DMS 273 (cell line): ENCODE measurements around the gene TBC1D30.
A peak's percentile ranks its signal among the peaks of the same experiment; 100 is the strongest.
"Not testable (repeated sequence)": the region's sequence is repeated elsewhere in the genome, so short reads cannot be mapped to it uniquely, and the experiment has no call there.

Source experiments
- DNase-seq: peaks from one replicate; lab custom pipeline; 2025; ENCODE audit not compliant: unreplicated experiment; lab: John Stamatoyannopoulos, UW

TBC1D30 gene

DNA sequence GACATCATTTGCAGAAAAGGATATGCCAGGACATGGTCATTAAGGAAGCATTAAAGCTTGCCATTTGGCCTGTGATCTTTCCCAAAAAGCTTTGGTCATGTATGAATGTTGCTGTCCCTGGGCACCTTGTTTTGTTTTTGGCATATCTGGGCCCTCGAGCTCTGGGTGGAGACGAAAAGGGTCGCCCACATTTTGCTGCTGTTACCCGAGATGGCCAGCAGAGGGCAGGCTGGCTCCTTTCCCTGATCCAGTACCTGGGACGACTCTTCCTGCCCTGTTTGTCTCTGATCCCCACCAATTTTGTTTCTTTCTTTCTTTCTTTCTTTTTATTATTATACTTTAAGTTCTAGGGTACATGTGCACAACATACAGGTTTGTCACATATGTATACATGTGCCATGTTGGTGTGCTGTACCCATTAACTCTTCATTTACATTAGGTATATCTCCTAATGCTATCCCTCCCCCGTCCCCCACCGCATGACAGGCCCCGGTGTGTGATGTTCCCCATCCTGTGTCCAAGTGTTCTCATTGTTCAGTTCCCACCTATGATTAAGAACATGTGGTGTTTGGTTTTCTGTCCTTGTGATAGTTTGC lies 22.2 kb upstream of the TBC1D30 start:
- peak; percentile 69 for DNase-seq

DNA sequence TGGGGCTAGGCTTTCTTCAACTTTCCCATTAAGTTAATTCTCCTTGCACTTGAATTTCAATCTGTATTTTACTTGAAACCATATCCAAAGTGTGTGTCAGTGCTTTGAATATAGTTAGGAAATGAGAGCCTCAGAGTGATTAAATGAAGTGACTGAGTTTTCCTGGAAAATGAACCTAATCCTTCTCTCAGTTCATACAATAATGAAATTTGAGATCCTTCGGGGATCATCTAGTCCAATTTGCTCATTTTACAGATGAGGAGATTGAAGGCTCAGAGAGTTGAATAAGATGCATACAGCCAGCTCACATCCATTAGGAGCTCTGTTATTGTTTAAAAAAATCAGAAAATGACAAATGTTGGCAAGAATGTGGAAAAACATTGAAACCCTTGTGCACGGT lies 18.3 kb upstream of the TBC1D30 start:
- no peak for DNase-seq

DNA sequence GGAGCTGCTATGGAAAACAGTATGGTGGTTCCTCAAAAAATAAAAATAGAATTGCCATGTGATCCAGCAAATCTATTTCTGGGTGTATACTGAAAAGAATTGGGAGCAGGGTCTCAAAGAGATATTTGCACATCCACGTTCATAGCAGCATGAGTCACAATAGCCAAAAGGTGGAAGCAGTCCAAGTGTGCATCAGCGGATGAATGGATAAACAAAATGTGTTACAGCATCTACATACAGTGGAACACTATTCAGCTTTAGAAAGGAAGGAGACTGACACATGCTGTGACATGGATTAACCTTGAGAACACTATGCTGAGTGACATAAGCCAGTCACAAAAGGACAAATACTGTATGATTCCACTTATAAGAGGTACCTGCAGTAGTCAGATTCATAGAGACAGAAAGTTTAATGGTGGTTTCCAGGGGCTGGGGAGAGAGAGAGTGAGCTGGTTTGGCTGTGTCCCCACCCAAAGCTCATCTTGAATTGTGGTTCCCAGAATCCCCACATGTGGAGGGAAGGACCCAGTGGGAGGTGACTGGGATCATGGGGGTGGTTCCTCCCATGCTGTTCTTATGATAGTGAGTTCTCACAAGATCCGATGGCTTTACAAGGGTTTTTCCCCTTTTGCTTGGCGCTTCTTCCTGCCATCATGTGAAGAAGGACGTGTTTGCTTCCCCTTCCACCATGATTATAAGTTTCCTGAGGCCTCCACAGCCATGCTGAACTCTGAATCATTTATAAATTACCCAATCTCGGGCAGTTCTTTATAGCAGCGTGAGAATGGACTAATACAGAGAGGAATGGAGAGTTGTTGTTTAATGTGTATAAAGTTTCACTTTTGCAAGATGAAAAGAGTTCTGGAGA lies 17.6 kb upstream of the TBC1D30 start:
- no peak for DNase-seq

DNA sequence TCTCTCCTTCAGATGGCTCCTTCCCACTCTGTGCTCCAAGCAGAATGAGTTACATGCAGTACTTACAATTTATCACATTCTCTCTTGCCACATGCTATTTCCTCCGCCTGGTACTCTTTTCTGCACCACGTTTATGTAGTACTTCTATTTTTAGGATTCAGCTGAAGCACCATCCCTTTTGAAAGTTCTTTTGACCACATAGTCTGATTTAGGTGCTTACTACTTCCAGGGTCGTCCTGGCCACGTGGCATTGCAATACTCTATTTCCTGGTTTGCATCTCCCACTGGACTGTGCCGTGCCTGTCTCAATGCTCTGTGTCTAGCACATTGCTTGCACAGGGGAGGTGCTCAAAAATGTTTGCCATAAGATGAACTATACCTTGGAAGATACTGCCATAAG lies 16.3 kb upstream of the TBC1D30 start:
- DNase-seq = no peak

DNA sequence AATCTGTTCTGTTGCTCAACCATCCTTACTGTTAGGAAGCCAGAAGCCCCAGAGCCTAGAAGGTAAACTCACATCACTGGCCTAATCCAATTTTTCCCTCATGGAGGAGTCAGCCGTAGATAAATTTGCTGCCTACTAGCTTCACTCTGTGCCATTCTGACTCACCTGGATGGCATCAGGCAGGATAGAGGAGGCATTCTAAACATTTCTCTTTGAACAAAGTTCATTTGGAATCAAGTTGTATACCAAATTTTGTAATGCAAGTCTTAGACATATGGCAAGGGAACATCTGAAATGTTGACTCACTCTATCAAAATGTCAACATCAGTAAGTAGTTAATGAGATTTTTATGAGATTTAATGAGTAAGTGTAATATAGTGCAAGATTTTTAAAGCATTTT lies 13.6 kb upstream of the TBC1D30 start:
- DNase-seq = no peak

DNA sequence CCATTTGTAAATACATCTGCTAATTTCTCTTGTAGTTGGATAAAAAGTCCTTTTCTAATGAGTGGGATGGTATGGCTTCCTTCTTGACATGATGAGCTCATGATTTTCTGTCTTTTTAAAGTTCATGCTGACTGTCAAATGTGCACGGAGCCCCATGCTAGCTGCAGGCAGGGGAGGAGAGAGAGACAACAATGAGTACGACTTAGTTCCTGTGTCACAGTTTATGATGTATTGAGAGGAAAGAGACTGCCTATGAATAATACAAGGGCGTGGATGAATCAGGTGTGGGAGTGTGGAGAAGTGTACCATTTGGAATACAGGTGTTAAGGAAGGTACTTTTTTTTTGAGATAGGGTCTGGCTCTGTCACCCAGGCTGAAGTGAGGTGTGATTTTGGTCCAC lies 10.7 kb upstream of the TBC1D30 start:
- DNase-seq = no peak

DNA sequence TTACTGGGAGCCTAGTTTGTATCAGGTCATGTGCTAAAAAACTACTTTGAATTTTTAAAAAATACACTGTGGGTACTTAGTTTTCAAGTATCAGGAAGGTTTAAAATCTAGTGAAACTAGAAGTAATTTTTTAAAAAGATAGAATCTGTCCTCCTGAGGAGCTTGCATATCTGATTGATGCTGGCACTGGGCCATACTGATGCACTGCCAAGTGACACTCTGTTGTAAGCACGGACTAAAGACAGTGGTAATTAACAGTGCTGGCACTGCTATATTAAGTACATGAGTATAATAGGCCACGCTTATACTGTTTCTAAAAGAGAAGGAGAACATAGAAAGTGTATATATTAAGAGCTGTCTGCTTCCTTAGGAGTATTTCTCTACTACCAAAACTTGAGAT lies 10.0 kb upstream of the TBC1D30 start:
- peak; percentile 34 for DNase-seq

DNA sequence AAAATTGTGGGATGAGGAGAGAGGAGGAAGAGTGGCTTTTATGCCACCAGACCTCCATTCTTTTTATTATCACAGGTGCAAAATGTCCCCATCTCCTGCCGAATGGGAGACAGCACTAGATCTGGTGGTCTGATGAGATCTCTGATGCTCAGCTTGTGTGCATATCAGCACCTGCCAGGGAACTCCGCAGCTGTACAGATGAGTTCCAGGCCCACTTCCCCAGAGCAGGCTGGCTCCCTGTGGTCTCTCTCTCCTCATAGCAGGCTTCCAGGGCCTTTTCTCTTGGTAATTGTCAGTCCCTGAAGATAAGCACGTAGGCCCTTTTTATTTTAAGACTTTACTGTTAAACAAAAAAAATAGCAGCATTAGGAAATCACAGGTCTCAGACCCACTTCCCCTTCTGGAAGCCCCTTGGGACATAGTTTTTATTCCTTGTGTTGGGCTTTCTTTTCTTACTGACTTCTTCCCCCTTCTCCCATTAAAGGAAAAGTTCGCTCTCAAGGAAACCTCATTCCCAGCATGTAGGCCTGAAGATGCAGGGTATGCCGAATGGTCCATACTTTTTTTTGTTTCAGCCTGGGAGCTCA lies 4.5 kb upstream of the TBC1D30 start:
- no peak for DNase-seq

DNA sequence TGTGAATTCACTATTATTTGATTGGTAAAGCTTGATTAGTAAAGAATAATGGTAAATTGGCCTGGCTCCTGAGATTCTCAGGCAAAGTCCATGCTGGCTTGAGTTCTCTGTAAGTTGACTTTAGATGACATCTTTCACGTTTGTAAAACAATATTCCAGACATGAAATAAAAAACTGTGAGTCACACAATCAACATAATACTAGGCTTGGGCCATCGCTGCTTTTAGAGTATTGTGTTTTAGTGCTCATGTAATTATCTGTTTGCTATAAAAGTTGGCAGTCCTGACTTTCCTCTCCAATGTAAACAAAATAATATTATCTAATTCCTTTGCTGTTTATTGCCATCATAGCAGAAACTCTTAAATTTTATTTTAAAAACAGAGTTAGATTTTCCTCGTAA lies 3.9 kb upstream of the TBC1D30 start:
- no peak for DNase-seq

DNA sequence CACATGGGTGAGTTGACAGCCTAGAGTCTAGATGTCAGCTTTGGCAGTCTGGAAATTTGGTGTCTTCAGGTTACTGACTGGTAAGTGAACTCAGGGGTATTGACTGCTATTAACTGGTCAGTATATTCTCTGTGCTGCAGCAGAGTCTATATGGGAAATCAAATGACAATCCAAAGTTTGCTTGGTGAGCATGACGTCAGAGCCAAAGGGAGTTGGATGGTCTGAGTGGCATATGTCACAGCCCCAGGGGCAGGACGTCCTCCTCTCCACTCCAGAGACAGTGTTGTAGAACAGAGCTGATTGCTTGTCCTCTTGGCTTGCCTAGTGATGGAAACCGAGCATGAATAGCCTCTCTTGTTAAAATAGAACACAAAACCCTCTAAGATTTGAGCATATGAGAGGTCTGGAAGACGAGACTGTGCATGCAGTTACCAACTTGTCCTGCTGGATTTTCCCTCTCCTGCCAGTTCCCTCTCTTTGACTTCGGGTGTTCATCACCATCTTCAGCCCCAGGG lies 3.3 kb upstream of the TBC1D30 start:
- DNase-seq = no peak

DNA sequence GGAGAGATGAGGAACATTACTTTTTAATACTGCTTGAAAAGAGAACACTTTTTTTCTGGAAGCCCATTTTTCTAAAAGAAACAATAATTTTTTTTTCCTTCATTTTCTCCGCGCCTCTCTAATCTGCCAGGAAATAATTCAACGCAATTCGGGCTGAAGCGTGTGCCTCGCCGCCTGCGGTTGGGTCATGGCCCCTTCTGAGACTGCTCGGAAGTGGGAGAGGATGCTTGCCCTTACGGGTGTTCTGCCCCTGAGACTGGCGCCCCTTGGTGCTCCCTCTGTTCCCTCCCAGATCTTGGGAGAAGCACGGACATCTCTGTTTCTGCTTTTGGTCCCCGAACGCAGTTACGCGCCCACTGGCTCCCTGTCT lies 332 bp upstream of the TBC1D30 start:
- DNase-seq = peak; percentile 76

DNA sequence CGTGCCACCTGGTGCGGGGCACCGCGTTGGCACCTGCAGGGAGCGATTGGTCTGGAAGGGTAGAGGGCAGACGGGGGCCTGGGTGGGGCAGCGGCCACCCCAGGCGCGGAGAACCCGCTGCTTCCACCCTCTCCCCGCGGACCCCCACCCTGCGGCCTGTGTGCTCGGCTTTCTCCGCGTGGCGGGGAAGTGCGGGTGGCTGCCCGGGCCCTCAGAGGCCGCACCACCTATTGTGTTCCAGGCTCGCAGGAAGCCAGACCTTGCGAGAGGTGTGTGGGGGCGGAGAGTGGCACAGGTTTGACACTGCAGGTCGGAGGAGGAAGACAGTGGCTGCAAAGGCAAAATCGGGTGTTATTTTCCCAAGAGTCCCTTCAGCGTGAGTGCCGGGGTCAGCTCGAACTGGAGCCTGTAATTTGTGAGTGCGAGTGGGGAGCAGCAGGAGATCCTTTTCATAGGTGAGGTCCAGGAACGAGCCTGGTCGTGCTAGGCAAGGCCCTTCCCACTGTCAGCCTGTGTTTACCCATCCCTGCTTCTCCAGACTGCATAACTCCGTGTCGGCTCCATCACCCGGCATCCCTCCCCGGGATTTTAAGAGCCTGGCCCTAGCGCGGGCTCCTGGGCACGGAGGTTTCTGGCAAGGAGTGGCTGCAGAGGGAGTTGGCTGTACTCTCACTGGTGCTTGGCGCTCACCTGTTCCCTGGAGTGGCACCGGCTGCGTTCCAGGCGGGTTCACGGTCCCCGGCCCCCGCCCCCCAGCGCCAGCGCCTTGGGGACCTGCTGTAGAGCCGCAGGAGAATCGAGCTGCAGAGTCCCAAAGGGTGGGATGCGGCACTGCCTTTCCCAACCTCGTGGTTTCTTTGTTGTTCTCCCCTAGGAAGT lies 935 bp downstream of the TBC1D30 start:
- DNase-seq = peak; percentile 63

DNA sequence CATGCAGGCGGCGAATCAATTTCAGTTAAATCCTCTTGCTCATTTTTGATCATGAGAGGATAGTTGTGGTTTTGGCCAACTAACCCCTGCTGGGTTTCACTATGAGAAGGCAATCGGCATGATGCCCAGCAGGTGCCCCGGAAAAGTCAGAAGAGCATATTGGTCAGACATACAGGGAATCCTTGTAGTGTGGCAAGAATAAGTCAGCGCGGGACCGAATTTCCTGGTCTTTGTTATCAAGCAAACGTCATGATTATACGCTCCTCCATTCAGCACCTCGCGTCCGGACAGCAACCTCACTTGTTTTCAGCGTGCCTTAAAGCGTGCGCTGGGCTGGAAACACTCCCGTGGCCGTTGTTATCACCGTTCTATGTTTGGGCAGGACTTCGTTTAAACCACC lies 1.8 kb downstream of the TBC1D30 start:
- DNase-seq = peak; percentile 44

DNA sequence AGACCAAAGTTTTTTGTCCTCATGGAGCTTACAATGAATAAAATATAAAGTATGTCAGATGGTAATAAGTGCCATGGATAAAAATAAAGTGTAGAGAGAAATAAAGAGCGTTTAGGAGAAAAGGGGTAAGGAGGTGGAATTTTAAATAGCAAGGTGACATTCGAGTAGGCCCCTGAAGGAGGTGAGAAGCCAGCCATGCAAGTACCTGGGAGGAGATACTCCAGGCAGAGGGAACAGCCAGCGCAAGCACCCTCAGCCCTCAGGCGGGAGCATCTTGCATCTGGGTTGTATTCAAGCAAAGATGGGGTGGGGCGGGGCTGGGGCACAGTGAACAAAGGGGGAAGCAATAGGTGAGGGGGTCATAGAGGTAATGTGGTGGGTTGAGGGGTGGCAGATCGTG lies 4.3 kb downstream of the TBC1D30 start:
- DNase-seq = no peak

DNA sequence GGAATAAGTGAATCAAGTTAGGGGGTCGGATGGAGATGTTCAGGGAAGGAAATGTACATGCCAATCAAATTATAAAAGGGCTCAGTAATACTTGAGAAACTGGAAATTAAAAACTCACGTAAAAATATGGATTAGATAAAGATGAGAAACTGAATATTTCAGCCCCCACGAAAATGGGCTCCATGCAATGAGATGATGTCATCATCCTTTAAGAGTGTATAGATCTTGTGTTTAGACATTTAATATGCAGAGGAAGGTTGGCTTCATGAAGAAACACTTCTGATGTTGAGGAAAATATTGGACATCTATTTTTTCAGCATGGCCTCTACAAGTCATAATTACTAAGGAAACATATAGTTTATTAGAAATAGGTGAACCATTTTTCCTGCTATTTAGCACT lies 9.5 kb downstream of the TBC1D30 start:
- no peak for DNase-seq

DNA sequence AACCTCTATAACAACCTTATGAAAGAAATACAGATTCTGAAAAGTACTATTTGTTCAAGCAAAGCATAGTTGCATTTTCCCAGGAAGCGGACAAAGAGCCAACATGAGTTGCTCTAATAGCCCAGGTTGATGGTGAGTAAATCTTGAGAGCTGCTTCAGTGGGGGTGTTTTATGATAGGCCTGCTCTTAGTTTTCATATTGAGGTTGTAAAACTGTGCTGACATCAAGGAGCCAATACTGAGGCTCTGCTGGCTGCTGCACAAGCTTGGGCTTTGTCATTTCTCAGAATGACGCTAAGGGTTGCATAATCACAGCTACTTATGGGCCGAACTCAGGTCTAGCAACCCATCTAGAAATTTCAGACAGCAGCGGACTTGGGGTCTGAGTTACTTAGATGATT lies 11.5 kb downstream of the TBC1D30 start:
- DNase-seq = no peak

DNA sequence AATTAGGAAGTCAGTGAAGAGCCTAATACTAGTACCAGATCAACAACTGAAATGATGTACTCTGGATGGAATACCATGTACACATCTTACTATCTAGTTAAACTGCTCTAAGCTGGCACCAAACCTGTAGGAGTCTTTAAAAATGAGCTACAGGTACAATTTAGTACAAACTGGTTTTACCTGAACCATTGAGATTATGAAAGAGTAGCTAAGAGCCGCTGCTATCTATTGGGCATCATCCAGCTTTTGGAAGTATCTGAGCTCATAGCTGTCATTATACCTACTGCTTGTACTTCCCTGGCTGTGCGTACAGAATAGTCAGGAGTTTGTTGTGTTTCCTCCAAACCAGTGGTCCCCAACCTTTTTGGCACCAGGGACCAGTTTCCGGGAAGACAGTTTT lies 12.4 kb downstream of the TBC1D30 start:
- no peak for DNase-seq

DNA sequence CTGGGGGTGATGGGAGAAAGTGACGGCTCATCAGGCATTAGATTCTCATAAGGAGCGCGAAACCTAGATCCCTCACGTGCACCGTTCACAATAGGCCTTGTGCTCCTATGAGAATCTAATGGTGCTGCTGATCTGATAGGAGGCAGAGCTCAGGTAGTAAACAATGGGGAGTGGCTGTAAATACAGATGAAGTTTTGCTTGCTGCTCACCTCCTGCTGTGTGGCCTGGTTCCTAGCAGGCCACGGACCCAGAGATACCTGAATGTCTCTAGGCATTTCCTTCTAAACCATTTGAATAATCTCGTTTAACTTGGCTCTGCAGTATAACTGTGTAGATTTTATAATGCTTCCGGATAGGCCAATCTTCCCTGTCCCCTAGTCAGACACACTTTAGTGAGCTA lies 13.0 kb downstream of the TBC1D30 start:
- DNase-seq = no peak

DNA sequence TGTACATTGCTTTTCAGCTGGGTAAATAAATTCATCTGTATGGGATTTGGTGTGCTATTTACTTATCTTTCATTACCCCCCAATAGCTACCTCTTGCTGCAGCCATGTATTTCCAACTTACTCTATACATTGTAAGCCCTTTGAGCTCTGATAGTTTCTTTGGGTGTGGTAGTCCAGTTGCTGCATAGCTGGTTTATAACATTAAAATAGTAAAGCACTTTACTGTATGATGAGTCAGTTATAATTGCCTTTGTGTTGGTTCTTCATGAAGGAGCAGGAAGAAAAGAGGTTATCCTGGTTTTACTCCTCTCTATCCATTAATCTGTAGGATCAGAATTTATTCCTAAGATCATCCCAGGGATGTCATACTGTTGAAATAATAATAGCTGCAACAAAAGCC lies 15.7 kb downstream of the TBC1D30 start:
- DNase-seq = no peak

DNA sequence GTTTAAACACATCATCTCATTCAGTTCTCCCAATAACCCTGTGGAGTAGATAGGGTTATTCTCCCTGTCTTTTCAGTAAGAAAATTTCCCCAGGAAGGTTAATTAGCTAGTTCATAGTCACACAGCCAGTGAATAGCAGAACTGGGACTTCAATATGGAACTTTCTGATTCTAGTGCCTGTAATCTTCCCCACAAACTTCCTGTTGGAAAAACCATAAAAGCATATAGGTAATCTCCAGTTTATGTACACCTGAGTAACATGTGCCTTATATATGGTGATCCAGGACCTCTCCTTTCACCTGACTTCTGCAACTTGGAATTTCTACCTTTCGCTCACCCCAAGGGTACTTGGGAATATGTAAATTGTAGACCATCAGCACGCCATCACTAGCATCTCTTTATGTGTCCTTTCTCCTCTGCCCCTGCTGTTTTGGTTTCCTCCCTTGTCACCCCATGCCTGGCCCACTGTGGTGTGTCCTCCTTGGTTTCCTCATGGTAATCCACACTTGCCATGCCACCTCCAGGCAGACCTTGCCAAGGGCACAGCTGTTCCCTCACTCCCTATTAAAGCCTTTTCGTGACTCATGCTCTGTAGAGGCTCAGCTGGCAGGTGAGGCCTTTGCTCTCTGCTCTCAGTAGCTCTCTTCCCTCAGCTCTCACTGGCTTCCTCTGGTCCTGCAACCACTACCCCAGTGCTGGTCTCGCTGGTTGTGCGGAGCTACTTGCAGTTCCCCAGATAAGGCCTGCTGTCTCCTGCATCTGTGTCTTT lies 16.7 kb downstream of the TBC1D30 start:
- no peak for DNase-seq

DNA sequence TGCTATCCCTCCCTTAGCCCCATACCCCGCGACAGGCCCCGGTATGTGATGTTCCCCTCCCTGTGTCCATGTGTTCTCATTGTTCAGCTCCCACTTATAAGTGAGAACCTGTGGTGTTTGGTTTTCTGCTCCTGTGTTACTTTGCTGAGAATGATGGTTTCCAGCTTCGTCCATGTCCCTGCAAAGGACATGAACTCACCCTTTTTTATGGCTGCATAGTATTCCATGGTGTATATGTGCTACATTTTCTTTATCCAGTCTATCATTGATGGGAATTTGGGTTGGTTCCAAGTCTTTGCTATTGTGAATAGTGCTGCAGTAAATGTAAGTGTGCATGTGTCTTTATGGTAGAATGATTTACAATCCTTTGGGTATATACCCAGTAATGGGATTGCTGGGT lies 24.0 kb downstream of the TBC1D30 start:
- DNase-seq = not testable (repeated sequence)
